ENCODE measurements around the gene EPYC. TPM values are rescaled to one million over a fixed set of nuclear protein-coding genes. Genes with fewer than 3 reads are reported as not detected.

The EPYC gene
- total RNA-seq, 1 donor from 2014 or later = not detected

DNA sequence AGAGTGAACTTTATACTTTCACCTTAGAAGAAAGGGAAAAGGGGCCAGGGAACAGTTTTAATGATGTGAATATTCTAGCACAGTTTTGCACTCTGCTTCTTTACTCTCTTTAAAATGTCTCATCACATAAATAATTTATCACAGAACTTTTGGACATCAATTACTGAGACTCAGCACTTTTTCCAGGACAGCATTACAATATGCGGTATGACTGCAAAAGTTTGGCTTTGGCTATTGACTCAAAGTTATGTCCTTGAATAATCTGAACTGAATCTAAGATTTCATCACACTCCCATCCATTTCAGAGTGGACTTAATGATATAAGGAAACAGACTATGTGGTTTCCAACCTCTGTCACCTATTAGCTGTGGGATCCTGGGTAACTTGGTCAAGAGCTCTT is 61.5 kb downstream of the EPYC start:
- Mint-ChIP-seq H3K27me3 (ENCODE audit: low read depth) (peaks cover 2% of the 10 kb centered on the region), H3K4me3 (ENCODE audit: low read depth) (no peak overlapping the region), H3K36me3 (ENCODE audit: low read depth) (no peaks in the 10 kb centered on the region), H3K4me1 (ENCODE audit: low read depth) (peaks cover 1% of the 10 kb centered on the region), H3K9me3 (no peaks in the 10 kb centered on the region), H3K27ac (no peak overlapping the region)
- DNase-seq (ENCODE audit: low spot score) = no peak
- intact Hi-C loops (cut with micrococcal nuclease) = no loop called here

- H3K27me3 Mint-ChIP-seq (ENCODE audit: low read depth) = peaks cover 2% of the 10 kb centered on the region
- H3K4me1 Mint-ChIP-seq (ENCODE audit: low read depth) = peaks cover 14% of the 10 kb centered on the region
- no peak overlapping the region for H3K4me3 Mint-ChIP-seq (ENCODE audit: low read depth)
- intact Hi-C loops (cut with micrococcal nuclease) = no loop called here
- no peak overlapping the region for H3K27ac Mint-ChIP-seq
- no peaks in the 10 kb centered on the region for H3K9me3 Mint-ChIP-seq
- H3K36me3 Mint-ChIP-seq (ENCODE audit: low read depth) = peaks cover 2% of the 10 kb centered on the region
- no peak for DNase-seq (ENCODE audit: low spot score)
Observed at GRCh38 chr12:90940872-90941499, 63.8 kb downstream of the EPYC start.

- Mint-ChIP-seq H3K27ac (no peak overlapping the region), H3K27me3 (ENCODE audit: low read depth) (peaks cover 4% of the 10 kb centered on the region), H3K9me3 (no peaks in the 10 kb centered on the region), H3K4me3 (ENCODE audit: low read depth) (no peak overlapping the region), H3K4me1 (ENCODE audit: low read depth) (peaks cover 17% of the 10 kb centered on the region), H3K36me3 (ENCODE audit: low read depth) (peaks cover 2% of the 10 kb centered on the region)
- intact Hi-C loops (cut with micrococcal nuclease) = no loop called here
- no peak for DNase-seq (ENCODE audit: low spot score)
Observed at GRCh38 chr12:90939382-90939781, 65.4 kb downstream of the EPYC start.

GRCh38 chr12:90938451-90938850 is 66.3 kb downstream of the EPYC start:
- no peak for DNase-seq (ENCODE audit: low spot score)
- peaks cover 17% of the 10 kb centered on the region for H3K4me1 Mint-ChIP-seq (ENCODE audit: low read depth)
- H3K9me3 Mint-ChIP-seq = no peaks in the 10 kb centered on the region
- peaks cover 2% of the 10 kb centered on the region for H3K36me3 Mint-ChIP-seq (ENCODE audit: low read depth)
- H3K27ac Mint-ChIP-seq = no peak overlapping the region
- intact Hi-C loops (cut with micrococcal nuclease) = no loop called here
- H3K27me3 Mint-ChIP-seq (ENCODE audit: low read depth) = peaks cover 4% of the 10 kb centered on the region
- H3K4me3 Mint-ChIP-seq (ENCODE audit: low read depth) = no peak overlapping the region

DNA sequence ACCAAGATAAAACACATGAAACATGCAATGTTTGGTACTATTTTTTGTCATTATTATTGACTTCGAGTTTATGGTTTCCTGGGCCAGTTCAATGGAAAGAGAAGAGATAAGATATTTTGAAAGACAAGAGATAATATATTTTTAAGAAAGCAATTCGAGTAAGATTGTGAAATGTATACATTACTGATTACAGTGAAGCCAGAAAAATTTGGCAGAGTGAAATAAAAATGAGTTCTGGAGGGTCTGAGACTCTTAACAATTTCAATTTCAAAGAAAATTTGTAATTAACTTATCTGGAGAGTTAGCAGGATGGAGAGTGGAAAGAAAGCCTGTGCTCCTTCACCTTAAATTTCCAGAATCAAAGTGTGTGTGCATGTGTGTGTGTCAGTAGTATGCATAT is 67.1 kb downstream of the EPYC start:
- H3K4me1 Mint-ChIP-seq (ENCODE audit: low read depth) = peaks cover 17% of the 10 kb centered on the region
- H3K27ac Mint-ChIP-seq = no peak overlapping the region
- no peak overlapping the region for H3K4me3 Mint-ChIP-seq (ENCODE audit: low read depth)
- no peak for DNase-seq (ENCODE audit: low spot score)
- peaks cover 4% of the 10 kb centered on the region for H3K27me3 Mint-ChIP-seq (ENCODE audit: low read depth)
- H3K9me3 Mint-ChIP-seq = no peaks in the 10 kb centered on the region
- intact Hi-C loops (cut with micrococcal nuclease) = no loop called here
- peaks cover 2% of the 10 kb centered on the region for H3K36me3 Mint-ChIP-seq (ENCODE audit: low read depth)

GRCh38 chr12:90936230-90937005 is 68.4 kb downstream of the EPYC start:
- H3K36me3 Mint-ChIP-seq (ENCODE audit: low read depth) = peaks cover 2% of the 10 kb centered on the region
- intact Hi-C loops (cut with micrococcal nuclease) = no loop called here
- H3K9me3 Mint-ChIP-seq = peaks cover 4% of the 10 kb centered on the region
- no peak overlapping the region for H3K27ac Mint-ChIP-seq
- peaks cover 17% of the 10 kb centered on the region for H3K4me1 Mint-ChIP-seq (ENCODE audit: low read depth)
- H3K27me3 Mint-ChIP-seq (ENCODE audit: low read depth) = peaks cover 3% of the 10 kb centered on the region
- H3K4me3 Mint-ChIP-seq (ENCODE audit: low read depth) = no peak overlapping the region
- DNase-seq (ENCODE audit: low spot score) = no peak

DNA sequence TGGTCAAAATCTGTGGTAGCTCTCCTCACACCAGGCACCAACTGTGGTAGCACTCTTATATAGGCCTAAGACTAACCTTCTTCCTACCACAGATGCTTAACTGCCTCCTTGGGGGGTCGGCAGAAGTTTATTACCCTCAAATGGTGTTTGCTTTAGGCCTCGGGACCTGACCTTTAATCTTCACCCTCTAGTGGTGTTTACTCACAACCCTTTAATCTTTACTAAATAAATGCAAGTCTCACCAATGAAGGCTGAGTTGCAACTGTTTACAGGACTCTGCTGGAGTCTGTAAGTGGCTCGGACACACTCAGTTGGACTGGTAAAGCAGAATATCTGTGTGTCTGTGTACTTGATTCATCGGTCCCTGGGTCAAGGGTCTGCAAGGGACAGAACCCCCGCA is 79.2 kb downstream of the EPYC start:
- peaks cover 11% of the 10 kb centered on the region for H3K9me3 Mint-ChIP-seq
- no peaks in the 10 kb centered on the region for H3K27me3 Mint-ChIP-seq (ENCODE audit: low read depth)
- H3K27ac Mint-ChIP-seq = no peak overlapping the region
- DNase-seq (ENCODE audit: low spot score) = no peak
- intact Hi-C loops (cut with micrococcal nuclease) = no loop called here
- no peaks in the 10 kb centered on the region for H3K4me1 Mint-ChIP-seq (ENCODE audit: low read depth)
- H3K36me3 Mint-ChIP-seq (ENCODE audit: low read depth) = no peaks in the 10 kb centered on the region
- H3K4me3 Mint-ChIP-seq (ENCODE audit: low read depth) = no peak overlapping the region

DNA sequence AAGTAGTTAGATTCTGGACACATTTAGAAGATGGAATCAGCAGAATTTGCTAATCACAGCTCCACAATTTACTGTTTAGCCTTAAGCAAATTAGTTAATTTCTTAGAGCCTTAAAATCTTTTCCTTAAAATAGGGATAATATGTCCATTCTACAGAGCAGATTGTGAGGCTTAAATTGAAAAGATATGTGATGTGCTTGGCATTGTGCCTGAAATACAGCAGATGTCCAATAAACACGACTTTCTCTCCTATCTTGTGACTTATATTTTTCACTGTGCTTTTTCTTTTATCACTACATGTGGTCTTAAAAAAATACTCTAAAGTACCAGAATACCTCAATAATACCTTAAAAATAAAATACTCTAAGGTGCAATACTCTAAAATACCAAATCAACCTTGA is 80.4 kb downstream of the EPYC start:
- no peak for DNase-seq (ENCODE audit: low spot score)
- Mint-ChIP-seq H3K9me3 (peaks cover 5% of the 10 kb centered on the region), H3K27ac (no peak overlapping the region), H3K4me1 (ENCODE audit: low read depth) (no peaks in the 10 kb centered on the region), H3K4me3 (ENCODE audit: low read depth) (no peak overlapping the region), H3K36me3 (ENCODE audit: low read depth) (no peaks in the 10 kb centered on the region), H3K27me3 (ENCODE audit: low read depth) (no peaks in the 10 kb centered on the region)
- intact Hi-C loops (cut with micrococcal nuclease) = no loop called here

- no peak for DNase-seq (ENCODE audit: low spot score)
- H3K27me3 Mint-ChIP-seq (ENCODE audit: low read depth) = no peaks in the 10 kb centered on the region
- no peaks in the 10 kb centered on the region for H3K4me1 Mint-ChIP-seq (ENCODE audit: low read depth)
- no peak overlapping the region for H3K4me3 Mint-ChIP-seq (ENCODE audit: low read depth)
- intact Hi-C loops (cut with micrococcal nuclease) = no loop called here
- no peak overlapping the region for H3K27ac Mint-ChIP-seq
- H3K36me3 Mint-ChIP-seq (ENCODE audit: low read depth) = no peaks in the 10 kb centered on the region
- H3K9me3 Mint-ChIP-seq = no peaks in the 10 kb centered on the region
Observed at GRCh38 chr12:90922145-90922627, 82.6 kb downstream of the EPYC start.

GRCh38 chr12:90921536-90921935 is 83.2 kb downstream of the EPYC start:
- H3K9me3 Mint-ChIP-seq = no peaks in the 10 kb centered on the region
- no peak overlapping the region for H3K4me3 Mint-ChIP-seq (ENCODE audit: low read depth)
- H3K36me3 Mint-ChIP-seq (ENCODE audit: low read depth) = no peaks in the 10 kb centered on the region
- intact Hi-C loops (cut with micrococcal nuclease) = no loop called here
- H3K27ac Mint-ChIP-seq = no peak overlapping the region
- no peaks in the 10 kb centered on the region for H3K4me1 Mint-ChIP-seq (ENCODE audit: low read depth)
- H3K27me3 Mint-ChIP-seq (ENCODE audit: low read depth) = no peaks in the 10 kb centered on the region
- DNase-seq (ENCODE audit: low spot score) = no peak

DNA sequence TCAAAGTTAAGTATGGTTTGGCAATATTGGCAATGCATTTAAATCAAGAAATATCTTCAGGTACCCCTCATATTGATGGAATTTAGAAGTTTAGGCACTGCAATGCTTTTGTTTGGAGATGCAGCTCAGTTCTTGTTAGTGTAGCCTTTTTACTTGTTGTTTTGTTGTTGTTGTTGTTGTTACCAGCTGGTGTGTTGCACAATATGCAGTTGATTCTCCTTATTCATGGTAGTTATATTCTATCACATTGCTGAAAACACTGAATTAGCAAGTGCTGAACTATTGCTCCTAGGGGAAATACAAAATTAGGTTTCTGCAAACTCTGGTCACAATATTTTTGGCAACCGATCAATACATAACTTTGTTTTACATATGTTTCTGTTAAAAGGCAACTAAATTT is 84.5 kb downstream of the EPYC start:
- Mint-ChIP-seq H3K27me3 (ENCODE audit: low read depth) (no peaks in the 10 kb centered on the region), H3K36me3 (ENCODE audit: low read depth) (no peaks in the 10 kb centered on the region), H3K9me3 (no peaks in the 10 kb centered on the region), H3K27ac (no peak overlapping the region), H3K4me3 (ENCODE audit: low read depth) (no peak overlapping the region), H3K4me1 (ENCODE audit: low read depth) (no peaks in the 10 kb centered on the region)
- DNase-seq (ENCODE audit: low spot score) = no peak
- intact Hi-C loops (cut with micrococcal nuclease) = no loop called here

DNA sequence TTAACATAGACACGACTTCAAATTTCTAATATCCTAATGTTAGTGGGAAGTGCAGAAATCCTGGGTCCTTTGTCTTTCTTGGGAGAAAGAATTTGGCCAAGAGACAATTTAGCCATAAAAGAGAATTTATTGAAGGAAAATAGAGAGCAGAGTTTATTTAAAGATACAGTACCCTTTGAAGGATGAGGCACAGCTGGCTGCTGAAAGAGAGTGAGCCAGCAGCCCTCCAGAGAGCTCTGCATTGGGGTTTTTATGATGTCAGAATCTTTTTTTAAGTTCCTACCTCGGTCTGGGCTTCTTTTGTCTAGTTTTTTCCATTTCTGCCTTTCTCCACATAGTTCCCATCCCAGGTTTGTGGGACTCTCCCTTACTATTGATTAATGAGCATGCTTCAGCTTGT is 87.3 kb downstream of the EPYC start:
- no peaks in the 10 kb centered on the region for H3K9me3 Mint-ChIP-seq
- no peak overlapping the region for H3K4me3 Mint-ChIP-seq (ENCODE audit: low read depth)
- intact Hi-C loops (cut with micrococcal nuclease) = no loop called here
- H3K4me1 Mint-ChIP-seq (ENCODE audit: low read depth) = no peaks in the 10 kb centered on the region
- H3K36me3 Mint-ChIP-seq (ENCODE audit: low read depth) = no peaks in the 10 kb centered on the region
- no peak for DNase-seq (ENCODE audit: low spot score)
- no peak overlapping the region for H3K27ac Mint-ChIP-seq
- H3K27me3 Mint-ChIP-seq (ENCODE audit: low read depth) = no peaks in the 10 kb centered on the region

- Mint-ChIP-seq H3K27me3 (ENCODE audit: low read depth) (no peaks in the 10 kb centered on the region), H3K27ac (no peak overlapping the region), H3K4me3 (ENCODE audit: low read depth) (no peak overlapping the region), H3K4me1 (ENCODE audit: low read depth) (no peaks in the 10 kb centered on the region), H3K9me3 (no peaks in the 10 kb centered on the region), H3K36me3 (ENCODE audit: low read depth) (no peaks in the 10 kb centered on the region)
- no peak for DNase-seq (ENCODE audit: low spot score)
- intact Hi-C loops (cut with micrococcal nuclease) = no loop called here
Observed at GRCh38 chr12:90916516-90916915, 88.3 kb downstream of the EPYC start.

Measured in activated T-helper 2 cell treated with anti-CD3 and anti-CD28 coated beads, Interferon-gamma antibody, Interleukin-2, Interleukin-4, amounts not matched to agents 10 μg/mL and 5 μg/mL and 100 μg/mL, durations not matched to agents 14 hours and 24 hours and 36 hours (primary cell).